ENCODE measurements around the gene CNTN5.
"Not testable (repeated sequence)": the region's sequence is repeated elsewhere in the genome, so short reads cannot be mapped to it uniquely, and the experiment has no call there.

Gene CNTN5

GRCh38 chr11:99803501-99803900, 782.8 kb downstream of the CNTN5 start:
- no peak for DNase-seq

- DNase-seq: no peak
Measured at GRCh38 chr11:99812516-99812915, 791.8 kb downstream of the CNTN5 start.

- no peak for DNase-seq
Measured at GRCh38 chr11:99814021-99814420, 793.3 kb downstream of the CNTN5 start.

GRCh38 chr11:99814738-99815137, 794.0 kb downstream of the CNTN5 start:
- no peak for DNase-seq

- DNase-seq: no peak
Measured at GRCh38 chr11:99818991-99819390, 798.2 kb downstream of the CNTN5 start.

- DNase-seq: no peak
Measured at GRCh38 chr11:99822846-99823565, 802.3 kb downstream of the CNTN5 start.

GRCh38 chr11:99836739-99837138, 816.0 kb downstream of the CNTN5 start:
- DNase-seq: not testable (repeated sequence)

- no peak for DNase-seq
Measured at GRCh38 chr11:99841885-99842284, 821.1 kb downstream of the CNTN5 start.

GRCh38 chr11:99865951-99866350, 845.2 kb downstream of the CNTN5 start:
- no peak for DNase-seq

- no peak for DNase-seq
Measured at GRCh38 chr11:99881610-99882009, 860.9 kb downstream of the CNTN5 start.

GRCh38 chr11:99884750-99885149, 864.0 kb downstream of the CNTN5 start:
- DNase-seq: no peak

GRCh38 chr11:99887481-99887880, 866.7 kb downstream of the CNTN5 start:
- DNase-seq: no peak

GRCh38 chr11:99893811-99894210, 873.1 kb downstream of the CNTN5 start:
- DNase-seq: no peak

GRCh38 chr11:99901175-99901574, 880.4 kb downstream of the CNTN5 start:
- no peak for DNase-seq

- DNase-seq: no peak
Measured at GRCh38 chr11:99911116-99911515, 890.4 kb downstream of the CNTN5 start.

- DNase-seq: no peak
Measured at GRCh38 chr11:99916078-99916477, 895.3 kb downstream of the CNTN5 start.

GRCh38 chr11:99918761-99919160, 898.0 kb downstream of the CNTN5 start:
- DNase-seq: no peak

- DNase-seq: no peak
Measured at GRCh38 chr11:99920956-99921355, 900.2 kb downstream of the CNTN5 start.

- no peak for DNase-seq
Measured at GRCh38 chr11:99925968-99926367, 905.2 kb downstream of the CNTN5 start.

GRCh38 chr11:99932684-99933083, 911.9 kb downstream of the CNTN5 start:
- DNase-seq: no peak

- DNase-seq: no peak
Measured at GRCh38 chr11:99934008-99934407, 913.3 kb downstream of the CNTN5 start.

- DNase-seq: no peak
Measured at GRCh38 chr11:99937330-99937729, 916.6 kb downstream of the CNTN5 start.

- no peak for DNase-seq
Measured at GRCh38 chr11:99952816-99953215, 932.1 kb downstream of the CNTN5 start.

- DNase-seq: no peak
Measured at GRCh38 chr11:99960536-99960935, 939.8 kb downstream of the CNTN5 start.

GRCh38 chr11:99968336-99968735, 947.6 kb downstream of the CNTN5 start:
- DNase-seq: no peak
